ENCODE measurements around the gene ATF7IP2. TPM values are rescaled to one million over a fixed set of nuclear protein-coding genes. Genes with fewer than 3 reads are reported as not detected.

The ATF7IP2 gene
- total RNA-seq, 1 experiment from 2014 or later, result 7.4 TPM

DNA sequence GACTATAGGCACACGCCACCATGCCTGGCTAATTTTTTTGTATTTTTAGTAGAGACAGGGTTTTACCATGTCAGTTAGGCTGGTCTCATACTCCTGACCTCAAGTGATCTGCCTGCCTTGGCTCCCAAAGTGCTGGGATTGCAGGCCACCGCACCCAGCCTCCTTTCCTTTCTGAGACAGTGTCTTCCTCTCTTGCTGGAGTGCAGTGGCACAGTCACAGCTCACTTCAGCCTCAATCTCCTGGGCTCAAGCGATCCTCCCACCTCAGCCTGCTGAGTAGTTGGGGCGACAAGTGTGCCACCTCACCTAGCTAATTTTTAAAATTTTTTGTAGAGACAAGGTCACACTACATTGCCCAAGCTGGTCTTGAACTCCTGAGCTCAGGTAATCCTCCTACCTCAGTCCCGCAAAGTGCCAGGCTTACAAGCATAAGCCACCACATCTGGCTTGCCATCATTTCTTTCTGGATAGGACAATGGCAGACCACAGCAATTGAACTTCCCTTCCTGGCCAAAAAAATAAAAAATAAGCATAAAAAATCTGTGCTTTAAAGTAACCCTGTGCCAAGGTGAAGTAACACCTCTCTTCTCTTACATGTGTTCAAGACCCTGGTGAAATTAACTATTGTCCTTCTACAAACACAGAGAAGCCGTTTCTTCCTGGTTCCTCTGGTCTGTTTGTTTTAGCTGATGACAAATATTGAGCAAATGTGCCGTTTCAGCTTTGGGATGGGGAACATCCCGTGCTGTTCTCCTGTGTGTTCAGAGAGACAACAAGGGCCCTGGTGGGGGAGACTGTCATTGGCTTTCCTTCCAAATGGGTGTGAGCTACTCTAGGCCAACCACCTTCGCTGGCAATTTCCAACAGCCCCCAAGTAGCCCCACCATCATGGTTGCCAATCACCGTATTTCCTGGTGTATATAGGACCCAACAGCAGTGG is 134.3 kb downstream of the ATF7IP2 start:
- Histone ChIP-seq H3K9me2 (ENCODE audit: insufficient read depth) (no peaks in the 10 kb centered on the region), H3K4me2 (ENCODE audit: low read length) (no peak overlapping the region), H3K9me3 (ENCODE audit: control insufficient read depth in 1 of 2, insufficient read depth in 1 of 2, low read depth in 1 of 2, low read length in 2 of 2) (no peaks in the 10 kb centered on the region), H3K27me3 (ENCODE audit: insufficient read depth, low read length) (no peaks in the 10 kb centered on the region), H3K79me2 (ENCODE audit: insufficient read depth, low read length) (no peaks in the 10 kb centered on the region), H3K9ac (ENCODE audit: low read length) (no peak overlapping the region), H3K36me3 (ENCODE audit: control insufficient read depth in 1 of 2, insufficient read depth in 2 of 2, low read length in 2 of 2) (0 out of 4 replicates have a peak, but pooled peaks cover 0 to 3% of the 10 kb centered on the region in 2 experiments), H3K4me3 (replicated peaks in 1 of 2; ENCODE audit: low read depth in 1 of 2, low read length in 2 of 2) (no peak overlapping the region), H3K4me1 (ENCODE audit: control insufficient read depth in 1 of 2, insufficient read depth in 2 of 2, low read length in 2 of 2) (no peaks in the 10 kb centered on the region), H4K20me1 (ENCODE audit: insufficient read depth) (no peaks in the 10 kb centered on the region), H2AFZ (ENCODE audit: low read depth, low read length, poor library complexity, severe bottlenecking) (no peak overlapping the region), H3K27ac (ENCODE audit: low read depth, low read length) (no peak overlapping the region)
- ChIA-PET POLR2A (no interaction called here), CTCF (interaction anchor here (1.8 kb wide), 1 partner anchor 398 kb away, joined by 5 read pairs; no protein-coding TSS in a partner anchor), RAD21 (ENCODE audit: low non-redundant PET in 1 of 2, low total read pairs in 2 of 2, uncharacterized antibody in 2 of 2, unreplicated experiment in 2 of 2) (no interaction called here)
- TF ChIP-seq EGR1 (IDR thresholded peaks at IDR 0.05; ENCODE audit: low read depth) (no peak), CBX3 (IDR thresholded peaks at IDR 0.05; ENCODE audit: low read depth) (no peak), SRF (IDR thresholded peaks at IDR 0.05; ENCODE audit: low read depth) (no peak), SIN3A (IDR thresholded peaks at IDR 0.05; ENCODE audit: low read depth) (no peak), CEBPB (IDR thresholded peaks at IDR 0.05; ENCODE audit: low read depth) (no peak)
- TF ChIP-seq, protein P1, sequence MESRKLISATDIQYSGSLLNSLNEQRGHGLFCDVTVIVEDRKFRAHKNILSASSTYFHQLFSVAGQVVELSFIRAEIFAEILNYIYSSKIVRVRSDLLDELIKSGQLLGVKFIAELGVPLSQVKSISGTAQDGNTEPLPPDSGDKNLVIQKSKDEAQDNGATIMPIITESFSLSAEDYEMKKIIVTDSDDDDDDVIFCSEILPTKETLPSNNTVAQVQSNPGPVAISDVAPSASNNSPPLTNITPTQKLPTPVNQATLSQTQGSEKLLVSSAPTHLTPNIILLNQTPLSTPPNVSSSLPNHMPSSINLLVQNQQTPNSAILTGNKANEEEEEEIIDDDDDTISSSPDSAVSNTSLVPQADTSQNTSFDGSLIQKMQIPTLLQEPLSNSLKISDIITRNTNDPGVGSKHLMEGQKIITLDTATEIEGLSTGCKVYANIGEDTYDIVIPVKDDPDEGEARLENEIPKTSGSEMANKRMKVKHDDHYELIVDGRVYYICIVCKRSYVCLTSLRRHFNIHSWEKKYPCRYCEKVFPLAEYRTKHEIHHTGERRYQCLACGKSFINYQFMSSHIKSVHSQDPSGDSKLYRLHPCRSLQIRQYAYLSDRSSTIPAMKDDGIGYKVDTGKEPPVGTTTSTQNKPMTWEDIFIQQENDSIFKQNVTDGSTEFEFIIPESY (IDR thresholded peaks at IDR 0.05; ENCODE audit: extremely low read depth, insufficient replicate concordance, low read length), result no peak
- TF ChIP-seq, protein P2, sequence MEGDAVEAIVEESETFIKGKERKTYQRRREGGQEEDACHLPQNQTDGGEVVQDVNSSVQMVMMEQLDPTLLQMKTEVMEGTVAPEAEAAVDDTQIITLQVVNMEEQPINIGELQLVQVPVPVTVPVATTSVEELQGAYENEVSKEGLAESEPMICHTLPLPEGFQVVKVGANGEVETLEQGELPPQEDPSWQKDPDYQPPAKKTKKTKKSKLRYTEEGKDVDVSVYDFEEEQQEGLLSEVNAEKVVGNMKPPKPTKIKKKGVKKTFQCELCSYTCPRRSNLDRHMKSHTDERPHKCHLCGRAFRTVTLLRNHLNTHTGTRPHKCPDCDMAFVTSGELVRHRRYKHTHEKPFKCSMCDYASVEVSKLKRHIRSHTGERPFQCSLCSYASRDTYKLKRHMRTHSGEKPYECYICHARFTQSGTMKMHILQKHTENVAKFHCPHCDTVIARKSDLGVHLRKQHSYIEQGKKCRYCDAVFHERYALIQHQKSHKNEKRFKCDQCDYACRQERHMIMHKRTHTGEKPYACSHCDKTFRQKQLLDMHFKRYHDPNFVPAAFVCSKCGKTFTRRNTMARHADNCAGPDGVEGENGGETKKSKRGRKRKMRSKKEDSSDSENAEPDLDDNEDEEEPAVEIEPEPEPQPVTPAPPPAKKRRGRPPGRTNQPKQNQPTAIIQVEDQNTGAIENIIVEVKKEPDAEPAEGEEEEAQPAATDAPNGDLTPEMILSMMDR (IDR thresholded peaks at IDR 0.05 in 2 of 3, conservative IDR thresholded peaks at IDR 0.05 in 1 of 3; ENCODE audit: borderline replicate concordance in 1 of 3, insufficient read depth in 1 of 3, low read depth in 2 of 3, low read length in 2 of 3), result no peak
- no TSS peak for BruUV-seq (replicated peaks)
- no peak for DNase-seq (ENCODE audit: low read depth, low spot score)
- ATAC-seq, result no peak
- intact Hi-C loops (cut with micrococcal nuclease), result no loop called here
